ENCODE measurements around the gene PLCL1.

Gene PLCL1

GRCh38 chr2:197972061-197972460 lies 167.7 kb downstream of the PLCL1 start:
- no peak overlapping the region for H3K4me3 Mint-ChIP-seq
- H3K27me3 Mint-ChIP-seq, result no peaks in the 10 kb centered on the region
- no peaks in the 10 kb centered on the region for H3K4me1 Mint-ChIP-seq
- H3K9me3 Mint-ChIP-seq, result no peaks in the 10 kb centered on the region
- ATAC-seq (replicated peaks; ENCODE audit: extremely low read depth, poor library complexity, severe bottlenecking), result no peak
- H3K36me3 Mint-ChIP-seq (ENCODE audit: insufficient read depth), result no peaks in the 10 kb centered on the region
- DNase-seq (ENCODE audit: low spot score in 2 of 2), result no peak
- no peak overlapping the region for H3K27ac Mint-ChIP-seq (ENCODE audit: low read depth)

GRCh38 chr2:197972587-197972986 lies 168.2 kb downstream of the PLCL1 start:
- ATAC-seq (replicated peaks; ENCODE audit: extremely low read depth, poor library complexity, severe bottlenecking) (no peak), DNase-seq (ENCODE audit: low spot score in 2 of 2) (no peak)
- Mint-ChIP-seq H3K4me1 (no peaks in the 10 kb centered on the region), H3K4me3 (no peak overlapping the region), H3K27me3 (no peaks in the 10 kb centered on the region), H3K36me3 (ENCODE audit: insufficient read depth) (no peaks in the 10 kb centered on the region), H3K9me3 (no peaks in the 10 kb centered on the region), H3K27ac (ENCODE audit: low read depth) (no peak overlapping the region)

GRCh38 chr2:197973772-197974171 lies 169.4 kb downstream of the PLCL1 start:
- Mint-ChIP-seq H3K36me3 (ENCODE audit: insufficient read depth) (no peaks in the 10 kb centered on the region), H3K4me1 (no peaks in the 10 kb centered on the region), H3K27me3 (no peaks in the 10 kb centered on the region), H3K9me3 (no peaks in the 10 kb centered on the region), H3K4me3 (no peak overlapping the region), H3K27ac (ENCODE audit: low read depth) (no peak overlapping the region)
- ATAC-seq (replicated peaks; ENCODE audit: extremely low read depth, poor library complexity, severe bottlenecking) (no peak), DNase-seq (ENCODE audit: low spot score in 2 of 2) (no peak)

GRCh38 chr2:197975931-197976519 lies 171.6 kb downstream of the PLCL1 start:
- no peak for DNase-seq (ENCODE audit: low spot score in 2 of 2)
- H3K27me3 Mint-ChIP-seq, result no peaks in the 10 kb centered on the region
- H3K9me3 Mint-ChIP-seq, result no peaks in the 10 kb centered on the region
- no peak for ATAC-seq (replicated peaks; ENCODE audit: extremely low read depth, poor library complexity, severe bottlenecking)
- no peak overlapping the region for H3K27ac Mint-ChIP-seq (ENCODE audit: low read depth)
- H3K4me1 Mint-ChIP-seq, result no peaks in the 10 kb centered on the region
- peaks cover 2% of the 10 kb centered on the region for H3K36me3 Mint-ChIP-seq (ENCODE audit: insufficient read depth)
- H3K4me3 Mint-ChIP-seq, result no peak overlapping the region

- H3K27ac Mint-ChIP-seq (ENCODE audit: low read depth), result no peak overlapping the region
- no peaks in the 10 kb centered on the region for H3K27me3 Mint-ChIP-seq
- no peaks in the 10 kb centered on the region for H3K9me3 Mint-ChIP-seq
- H3K36me3 Mint-ChIP-seq (ENCODE audit: insufficient read depth), result peaks cover 2% of the 10 kb centered on the region
- ATAC-seq (replicated peaks; ENCODE audit: extremely low read depth, poor library complexity, severe bottlenecking), result no peak
- H3K4me3 Mint-ChIP-seq, result no peak overlapping the region
- DNase-seq (ENCODE audit: low spot score in 2 of 2), result no peak
- no peaks in the 10 kb centered on the region for H3K4me1 Mint-ChIP-seq
These were observed 174.6 kb downstream of the PLCL1 start for GRCh38 chr2:197978971-197979370.

- no peak overlapping the region for H3K4me3 Mint-ChIP-seq
- ATAC-seq (replicated peaks; ENCODE audit: extremely low read depth, poor library complexity, severe bottlenecking), result no peak
- no peak overlapping the region for H3K27ac Mint-ChIP-seq (ENCODE audit: low read depth)
- peaks cover 2% of the 10 kb centered on the region for H3K36me3 Mint-ChIP-seq (ENCODE audit: insufficient read depth)
- H3K9me3 Mint-ChIP-seq, result no peaks in the 10 kb centered on the region
- DNase-seq (ENCODE audit: low spot score in 2 of 2), result no peak
- H3K27me3 Mint-ChIP-seq, result no peaks in the 10 kb centered on the region
- H3K4me1 Mint-ChIP-seq, result no peaks in the 10 kb centered on the region
These were observed 178.2 kb downstream of the PLCL1 start for GRCh38 chr2:197982565-197982964.

- Mint-ChIP-seq H3K27ac (ENCODE audit: low read depth) (no peak overlapping the region), H3K9me3 (no peaks in the 10 kb centered on the region), H3K27me3 (no peaks in the 10 kb centered on the region), H3K4me1 (no peaks in the 10 kb centered on the region), H3K36me3 (ENCODE audit: insufficient read depth) (no peaks in the 10 kb centered on the region), H3K4me3 (no peak overlapping the region)
- DNase-seq (ENCODE audit: low spot score in 2 of 2), result no peak
- no peak for ATAC-seq (replicated peaks; ENCODE audit: extremely low read depth, poor library complexity, severe bottlenecking)
These were observed 180.7 kb downstream of the PLCL1 start for GRCh38 chr2:197985029-197985638.

- Mint-ChIP-seq H3K9me3 (no peaks in the 10 kb centered on the region), H3K36me3 (ENCODE audit: insufficient read depth) (no peaks in the 10 kb centered on the region), H3K27me3 (no peaks in the 10 kb centered on the region), H3K4me1 (no peaks in the 10 kb centered on the region), H3K4me3 (no peak overlapping the region), H3K27ac (ENCODE audit: low read depth) (no peak overlapping the region)
- ATAC-seq (replicated peaks; ENCODE audit: extremely low read depth, poor library complexity, severe bottlenecking) (no peak), DNase-seq (ENCODE audit: low spot score in 2 of 2) (no peak)
These were observed 182.6 kb downstream of the PLCL1 start for GRCh38 chr2:197986977-197987376.

GRCh38 chr2:197990356-197990755 lies 186.0 kb downstream of the PLCL1 start:
- Mint-ChIP-seq H3K4me1 (no peaks in the 10 kb centered on the region), H3K4me3 (no peak overlapping the region), H3K9me3 (no peaks in the 10 kb centered on the region), H3K27me3 (no peaks in the 10 kb centered on the region), H3K36me3 (ENCODE audit: insufficient read depth) (no peaks in the 10 kb centered on the region), H3K27ac (ENCODE audit: low read depth) (no peak overlapping the region)
- no peak for DNase-seq (ENCODE audit: low spot score in 2 of 2)
- ATAC-seq (replicated peaks; ENCODE audit: extremely low read depth, poor library complexity, severe bottlenecking), result no peak

- H3K36me3 Mint-ChIP-seq (ENCODE audit: insufficient read depth), result no peaks in the 10 kb centered on the region
- ATAC-seq (replicated peaks; ENCODE audit: extremely low read depth, poor library complexity, severe bottlenecking) (no peak), DNase-seq (ENCODE audit: low spot score in 2 of 2) (no peak)
- no peaks in the 10 kb centered on the region for H3K27me3 Mint-ChIP-seq
- H3K27ac Mint-ChIP-seq (ENCODE audit: low read depth), result no peak overlapping the region
- no peaks in the 10 kb centered on the region for H3K4me1 Mint-ChIP-seq
- H3K9me3 Mint-ChIP-seq, result no peaks in the 10 kb centered on the region
- H3K4me3 Mint-ChIP-seq, result no peak overlapping the region
These were observed 188.2 kb downstream of the PLCL1 start for GRCh38 chr2:197992482-197993133.

GRCh38 chr2:197993363-197993762 lies 189.0 kb downstream of the PLCL1 start:
- ATAC-seq (replicated peaks; ENCODE audit: extremely low read depth, poor library complexity, severe bottlenecking), result no peak
- Mint-ChIP-seq H3K4me1 (no peaks in the 10 kb centered on the region), H3K36me3 (ENCODE audit: insufficient read depth) (no peaks in the 10 kb centered on the region), H3K27me3 (no peaks in the 10 kb centered on the region), H3K4me3 (no peak overlapping the region), H3K27ac (ENCODE audit: low read depth) (no peak overlapping the region), H3K9me3 (no peaks in the 10 kb centered on the region)
- no peak for DNase-seq (ENCODE audit: low spot score in 2 of 2)

- H3K27me3 Mint-ChIP-seq, result no peaks in the 10 kb centered on the region
- DNase-seq (ENCODE audit: low spot score in 2 of 2), result no peak
- H3K9me3 Mint-ChIP-seq, result no peaks in the 10 kb centered on the region
- H3K4me3 Mint-ChIP-seq, result no peak overlapping the region
- no peak for ATAC-seq (replicated peaks; ENCODE audit: extremely low read depth, poor library complexity, severe bottlenecking)
- H3K36me3 Mint-ChIP-seq (ENCODE audit: insufficient read depth), result no peaks in the 10 kb centered on the region
- no peaks in the 10 kb centered on the region for H3K4me1 Mint-ChIP-seq
- no peak overlapping the region for H3K27ac Mint-ChIP-seq (ENCODE audit: low read depth)
These were observed 189.4 kb downstream of the PLCL1 start for GRCh38 chr2:197993830-197994229.

GRCh38 chr2:197994751-197995150 lies 190.4 kb downstream of the PLCL1 start:
- DNase-seq (ENCODE audit: low spot score in 2 of 2) (no peak), ATAC-seq (replicated peaks; ENCODE audit: extremely low read depth, poor library complexity, severe bottlenecking) (no peak)
- H3K4me3 Mint-ChIP-seq, result no peak overlapping the region
- H3K4me1 Mint-ChIP-seq, result no peaks in the 10 kb centered on the region
- no peaks in the 10 kb centered on the region for H3K27me3 Mint-ChIP-seq
- H3K9me3 Mint-ChIP-seq, result no peaks in the 10 kb centered on the region
- no peaks in the 10 kb centered on the region for H3K36me3 Mint-ChIP-seq (ENCODE audit: insufficient read depth)
- H3K27ac Mint-ChIP-seq (ENCODE audit: low read depth), result no peak overlapping the region
